T follicular helper cell (primary cell): ENCODE data around the gene ASPG.
"Not testable (repeated sequence)": the region's sequence is repeated elsewhere in the genome, so short reads cannot be mapped to it uniquely, and the experiment has no call there.

Experiments
- DNase-seq: peaks from one replicate; pipeline ENCODE4 v3.0.0-alpha.2; 2020; ENCODE audit warnings: low read depth

ASPG gene

DNA sequence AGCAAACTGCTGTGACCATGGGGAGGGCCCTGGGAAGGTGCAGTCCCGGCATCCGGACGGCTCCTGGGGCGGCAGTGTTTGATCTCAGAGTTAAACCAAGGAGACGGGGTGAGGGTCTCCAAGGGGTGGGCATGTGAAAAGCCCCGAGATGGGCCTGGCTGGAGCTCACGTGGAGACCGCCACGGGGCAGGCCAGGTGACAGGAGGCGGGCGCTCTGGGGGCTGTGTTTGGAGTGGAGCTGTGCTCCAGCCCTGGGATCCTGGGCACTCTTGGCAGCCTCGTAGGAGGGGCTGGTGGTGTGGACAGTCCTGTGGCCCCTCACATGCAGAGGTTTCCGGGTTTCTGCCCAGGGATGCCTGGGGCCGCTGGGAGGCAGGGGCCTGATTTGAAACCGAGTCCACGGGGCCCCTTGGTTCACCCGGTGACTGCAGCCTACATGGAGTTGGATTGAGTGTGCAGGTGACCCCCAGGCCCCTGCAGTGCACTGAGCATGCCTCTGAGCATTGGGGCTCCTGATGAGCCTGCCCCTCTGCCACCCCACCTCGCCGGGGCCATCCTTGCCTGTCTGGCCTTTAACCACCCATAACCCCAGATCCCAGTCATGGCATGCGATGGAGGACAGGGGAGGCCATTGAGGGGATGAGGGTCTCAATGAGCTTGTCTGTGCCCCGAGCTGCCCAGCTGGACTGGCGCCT lies 61.3 kb downstream of the ASPG start:
- no peak for DNase-seq

DNA sequence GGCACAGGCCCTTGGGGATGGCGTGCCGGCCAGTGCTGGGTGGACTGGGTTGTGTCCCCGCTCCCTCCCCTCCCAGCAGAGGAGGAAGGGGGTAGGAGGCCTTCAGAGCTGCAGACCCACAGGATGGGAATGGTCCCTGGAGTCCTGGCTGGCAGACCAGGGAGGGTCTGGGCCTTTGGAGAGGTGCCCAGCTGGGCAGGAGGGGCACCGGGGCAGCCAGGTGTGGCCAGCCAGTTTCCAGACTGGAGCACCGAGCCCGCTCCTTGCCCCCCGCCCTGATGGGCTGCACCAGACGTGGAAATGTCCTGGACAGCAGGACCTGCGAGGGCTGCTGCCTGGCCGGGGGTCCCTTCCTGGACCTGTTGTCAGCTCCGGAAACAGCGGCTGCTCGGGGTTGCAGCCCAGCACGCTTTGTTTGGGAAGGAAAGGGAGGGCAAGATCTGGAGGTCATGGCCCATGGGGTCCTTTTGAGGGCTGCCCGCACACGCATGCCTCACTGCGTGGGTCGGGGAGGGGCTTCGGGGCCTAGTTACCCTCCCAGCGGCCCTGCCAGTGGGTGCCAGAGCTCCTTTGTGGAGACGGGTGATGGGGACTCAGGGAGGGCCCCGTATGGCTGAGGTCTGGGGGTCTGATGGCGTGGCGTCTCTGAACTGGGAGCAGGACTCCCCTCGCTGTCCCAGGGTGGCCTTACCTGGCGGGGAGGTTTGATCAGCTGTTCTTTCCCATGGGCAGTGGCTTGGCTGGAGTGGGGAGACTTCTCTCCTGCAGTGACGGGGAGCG lies 62.0 kb downstream of the ASPG start:
- no peak for DNase-seq

DNA sequence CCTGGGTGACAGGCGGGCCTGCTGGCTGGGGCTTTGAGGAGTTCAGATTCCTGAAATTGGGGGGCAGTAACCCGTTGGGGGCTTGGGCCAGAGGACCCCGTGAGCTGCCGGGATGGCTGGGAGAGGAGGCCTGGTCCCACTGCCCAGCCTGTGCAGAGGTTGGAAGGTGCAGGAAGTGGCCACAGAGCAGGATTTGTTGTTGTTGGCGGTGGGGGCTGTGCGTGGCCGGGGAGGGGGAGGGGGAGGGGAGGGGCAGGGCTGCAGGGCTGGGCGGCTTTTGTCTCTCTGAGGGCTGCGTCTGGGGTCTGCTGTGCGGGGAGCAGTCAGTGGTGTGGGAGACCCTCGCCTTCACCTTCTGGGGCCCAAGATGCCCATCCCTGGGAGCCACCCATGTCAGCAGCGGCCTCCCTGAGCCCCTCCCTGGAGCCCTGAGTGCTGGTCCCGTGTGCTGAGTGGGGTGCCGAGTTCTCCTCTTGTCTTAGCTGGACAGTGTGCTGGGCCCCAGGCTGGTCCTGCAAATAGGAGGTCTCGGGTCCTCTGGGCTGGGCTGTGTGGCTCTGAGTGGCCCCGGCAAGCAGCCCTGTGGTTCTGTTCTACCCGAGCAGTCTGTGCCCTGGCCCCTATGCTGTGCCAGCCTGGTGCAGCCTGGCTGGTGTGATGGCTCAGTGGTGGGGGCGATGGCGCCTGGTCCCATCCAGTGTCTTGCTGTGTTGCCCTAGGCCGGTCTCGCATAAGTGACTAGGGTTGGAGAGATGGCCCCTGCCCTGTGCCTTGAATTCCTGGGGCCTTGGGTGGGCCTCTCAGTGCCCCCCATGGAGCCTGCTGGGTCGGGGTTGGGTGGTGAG lies 63.2 kb downstream of the ASPG start:
- no peak for DNase-seq

DNA sequence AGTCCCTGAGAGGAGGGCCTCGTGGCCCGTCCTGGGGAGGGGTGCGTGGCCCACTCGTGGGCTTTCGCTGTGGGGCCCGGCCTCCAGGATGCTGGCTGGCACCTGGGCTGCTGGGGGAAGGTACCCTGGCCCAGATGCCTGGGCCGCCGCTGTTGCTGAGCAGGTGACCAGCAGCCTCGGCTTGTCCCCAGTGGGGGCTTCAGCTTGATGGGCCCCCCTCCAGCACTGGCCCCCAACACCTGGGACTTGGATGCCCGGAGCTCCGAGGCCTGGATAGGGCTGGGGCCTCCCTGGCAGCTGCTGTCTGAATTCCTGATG lies 63.7 kb downstream of the ASPG start:
- no peak for DNase-seq

DNA sequence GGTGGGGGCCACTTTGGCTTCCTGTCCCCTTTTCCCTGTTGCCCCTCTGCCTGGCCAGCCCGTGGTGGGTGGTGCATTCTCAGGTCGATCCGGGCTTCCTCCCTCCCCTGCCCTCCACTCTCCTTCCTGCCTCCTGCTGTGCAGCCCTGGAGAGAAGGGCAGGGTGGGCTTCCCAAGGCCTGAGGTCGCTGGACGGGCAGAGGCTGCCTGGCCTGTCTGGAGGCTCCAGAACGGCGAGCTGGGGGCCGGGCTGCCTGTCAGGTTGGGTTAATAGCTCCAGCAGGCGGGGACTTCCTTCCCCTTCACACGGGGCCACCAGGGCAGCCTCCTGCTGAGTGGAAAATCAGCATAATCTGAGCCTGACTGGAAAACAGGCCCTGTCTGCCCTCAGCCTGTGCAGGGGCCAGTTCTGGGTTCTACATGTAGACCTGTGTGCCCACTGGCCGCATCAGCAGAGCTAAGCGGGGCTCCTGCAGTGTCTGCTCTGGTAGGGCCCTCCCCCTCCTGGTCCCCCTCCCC lies 64.2 kb downstream of the ASPG start:
- no peak for DNase-seq

DNA sequence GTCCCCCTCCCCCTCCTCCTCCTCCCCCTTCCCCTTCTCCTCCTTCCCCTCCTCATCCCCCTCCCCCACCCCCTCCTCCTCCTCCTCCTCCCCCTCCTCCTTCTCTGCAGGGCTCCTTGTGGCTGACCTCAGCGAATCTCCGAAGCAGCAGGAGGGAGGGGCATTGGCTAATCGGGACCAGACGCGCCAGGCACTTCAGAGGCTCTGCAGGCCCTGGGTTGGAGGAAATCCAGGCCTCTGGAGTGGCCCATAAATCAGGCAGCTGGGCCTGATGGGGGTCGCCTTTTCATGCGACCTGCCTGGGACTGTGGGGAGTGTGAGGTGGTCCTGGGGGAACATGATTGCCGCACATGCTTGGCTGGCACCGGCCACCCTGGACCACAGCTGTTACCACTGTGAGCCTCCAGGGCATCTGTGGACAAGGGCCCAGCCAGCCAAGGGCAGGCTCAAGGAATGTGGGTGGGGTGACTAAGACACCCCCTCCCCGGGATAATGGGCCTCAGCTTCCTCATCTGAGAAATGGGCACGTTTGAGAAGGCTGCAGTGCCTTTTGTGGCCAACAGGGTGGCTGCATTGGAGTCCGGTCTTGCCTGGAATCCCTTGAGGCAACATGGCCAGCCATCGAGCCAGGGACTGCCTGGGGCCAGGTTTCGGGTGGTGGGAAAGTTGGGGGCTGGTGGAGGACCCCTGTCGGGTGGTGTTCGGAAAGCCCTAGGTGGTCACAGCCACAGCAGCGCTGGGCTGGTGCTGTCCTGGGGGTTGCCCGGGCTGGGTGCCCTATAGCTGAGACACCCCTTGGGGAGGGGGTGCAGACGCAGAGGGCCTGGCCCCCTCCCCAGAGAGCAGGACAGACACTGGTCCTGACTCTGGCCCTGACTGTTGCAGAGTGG lies 64.9 kb downstream of the ASPG start:
- DNase-seq = no peak

DNA sequence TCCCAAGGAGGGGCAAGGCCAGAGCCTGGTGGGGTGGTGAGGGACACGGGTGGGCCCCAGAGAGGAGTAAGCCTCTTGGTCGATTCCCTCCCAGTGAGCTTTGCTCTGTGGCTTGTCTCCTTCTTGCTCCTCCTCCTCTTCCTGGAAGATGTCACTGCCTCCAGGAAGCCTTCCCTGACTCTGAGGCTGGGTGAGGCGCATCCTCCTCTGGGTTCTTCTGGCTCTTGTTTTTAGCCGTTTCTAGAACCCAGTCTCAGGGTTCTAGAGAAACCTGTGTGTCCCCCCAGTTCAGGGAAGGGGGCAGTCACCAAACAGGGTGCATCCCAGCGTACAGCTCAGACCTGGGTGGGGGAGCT lies 65.5 kb downstream of the ASPG start:
- DNase-seq = no peak

DNA sequence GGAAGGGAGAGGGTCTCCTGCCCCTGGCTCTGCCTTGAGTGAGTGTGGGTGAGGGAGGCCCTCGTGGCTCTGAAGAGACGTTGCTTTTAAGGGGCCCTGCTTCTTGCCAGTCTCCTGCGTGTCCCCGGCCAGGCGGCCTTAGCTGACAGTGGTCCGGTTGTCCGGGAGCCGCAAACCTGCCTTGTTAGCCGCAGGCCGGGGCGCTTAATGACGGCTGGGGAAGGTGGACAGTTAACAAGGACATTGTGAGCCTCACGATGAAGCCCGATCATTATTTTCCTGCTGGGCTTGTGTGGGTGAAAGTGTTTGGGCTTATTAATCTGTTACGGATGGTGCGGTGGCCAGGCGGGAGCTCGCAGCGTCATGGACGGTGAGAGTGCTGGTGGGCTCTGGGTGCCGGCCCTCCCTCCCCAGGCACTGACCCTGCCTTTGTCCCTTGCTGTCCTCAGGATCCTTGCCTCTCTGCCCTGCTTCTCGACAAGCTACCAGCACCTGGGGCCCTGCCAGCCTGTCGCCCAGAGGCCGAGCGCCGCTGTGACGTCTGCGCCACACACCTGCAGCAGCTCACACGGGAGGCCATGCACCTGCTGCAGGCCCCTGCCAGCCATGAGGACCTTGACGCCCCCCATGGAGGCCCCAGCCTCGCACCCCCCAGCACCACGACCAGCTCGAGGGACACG lies 66.2 kb downstream of the ASPG start:
- no peak for DNase-seq

DNA sequence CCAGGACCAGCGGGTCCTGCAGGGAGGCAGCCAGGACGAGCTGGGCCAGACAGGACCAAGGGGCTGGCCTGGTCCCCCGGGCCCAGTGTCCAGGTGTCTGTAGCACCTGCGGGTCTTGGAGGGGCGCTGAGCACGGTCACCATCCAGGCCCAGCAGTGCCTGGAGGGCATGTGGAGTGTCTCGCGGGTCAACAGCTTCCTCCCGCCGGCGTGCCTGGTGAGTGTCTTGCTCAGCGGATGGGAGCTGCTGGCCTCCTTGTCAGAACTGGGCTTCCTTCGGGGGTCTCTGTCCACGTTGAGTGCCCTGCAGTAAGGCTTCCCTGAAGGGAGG lies 66.7 kb downstream of the ASPG start:
- DNase-seq = no peak

DNA sequence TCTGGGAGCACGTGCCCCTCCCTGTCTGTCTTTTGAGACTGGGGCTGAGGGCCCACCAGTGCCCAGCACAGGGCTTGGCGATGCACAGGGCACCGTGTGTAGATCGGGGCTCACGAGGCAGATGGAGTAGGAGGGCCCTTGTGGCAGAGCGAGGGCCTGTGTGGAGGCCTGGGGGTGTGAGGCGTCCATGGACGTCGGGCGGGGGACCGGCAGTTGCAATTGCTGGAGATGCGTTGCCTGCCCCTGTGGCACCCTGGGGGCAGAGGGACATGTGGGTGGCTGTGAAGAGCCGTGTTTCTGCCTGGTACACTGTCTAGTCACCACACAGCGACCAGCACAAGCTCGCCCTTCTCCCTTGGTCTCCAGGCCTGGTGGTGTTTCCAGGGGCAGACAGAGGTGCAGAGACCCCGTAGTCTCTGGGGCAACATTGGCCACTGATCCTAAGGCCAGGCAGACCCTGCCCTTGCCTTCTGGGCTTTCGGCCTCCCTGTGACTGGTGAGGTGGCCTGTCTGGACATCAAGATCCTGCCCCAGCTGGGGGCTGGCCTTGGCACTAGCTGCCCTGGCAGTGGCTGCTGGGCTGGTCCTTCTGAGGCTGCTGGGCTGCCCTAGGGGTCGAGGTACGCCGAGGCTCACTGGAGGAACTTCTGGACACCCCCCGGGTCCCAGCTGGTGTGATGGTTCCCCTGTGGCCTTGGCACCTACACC lies 67.3 kb downstream of the ASPG start:
- DNase-seq = no peak

DNA sequence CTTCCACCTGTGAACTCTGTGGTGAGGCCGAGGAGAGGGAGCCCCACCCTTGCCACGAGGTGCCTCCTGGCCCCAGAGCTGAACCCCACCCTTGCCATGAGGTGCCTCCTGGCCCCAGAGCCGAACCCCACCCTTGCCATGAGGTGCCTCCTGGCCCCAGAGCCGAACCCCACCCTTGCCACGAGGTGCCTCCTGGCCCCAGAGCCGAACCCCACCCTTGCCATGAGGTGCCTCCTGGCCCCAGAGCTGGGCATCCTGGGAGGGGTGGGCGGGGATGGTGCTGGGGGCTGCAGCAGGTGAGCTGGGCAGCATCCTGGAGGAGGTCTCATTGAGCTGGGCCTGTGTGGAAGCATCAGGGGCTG lies 67.9 kb downstream of the ASPG start:
- not testable (repeated sequence) for DNase-seq

DNA sequence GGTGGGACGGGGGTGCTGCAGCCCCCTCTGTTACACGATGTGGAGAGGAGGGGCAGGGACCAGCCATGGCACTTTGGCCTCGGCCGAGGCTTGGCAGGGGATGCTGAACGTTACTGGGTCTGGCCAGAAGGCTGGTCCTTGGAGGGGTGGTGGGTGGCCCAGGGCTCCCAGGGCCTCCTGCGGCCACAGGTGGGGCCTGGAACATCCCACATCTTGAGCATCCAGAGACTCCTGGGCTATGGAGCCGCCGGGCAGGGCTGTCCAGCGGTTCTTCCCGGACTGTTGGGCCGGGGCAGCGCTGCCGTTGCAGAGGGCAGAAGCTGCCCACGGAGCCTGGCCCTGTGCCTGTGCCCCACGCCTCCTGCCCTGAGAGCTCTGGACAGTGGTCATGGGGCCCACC lies 68.7 kb downstream of the ASPG start:
- DNase-seq = no peak

DNA sequence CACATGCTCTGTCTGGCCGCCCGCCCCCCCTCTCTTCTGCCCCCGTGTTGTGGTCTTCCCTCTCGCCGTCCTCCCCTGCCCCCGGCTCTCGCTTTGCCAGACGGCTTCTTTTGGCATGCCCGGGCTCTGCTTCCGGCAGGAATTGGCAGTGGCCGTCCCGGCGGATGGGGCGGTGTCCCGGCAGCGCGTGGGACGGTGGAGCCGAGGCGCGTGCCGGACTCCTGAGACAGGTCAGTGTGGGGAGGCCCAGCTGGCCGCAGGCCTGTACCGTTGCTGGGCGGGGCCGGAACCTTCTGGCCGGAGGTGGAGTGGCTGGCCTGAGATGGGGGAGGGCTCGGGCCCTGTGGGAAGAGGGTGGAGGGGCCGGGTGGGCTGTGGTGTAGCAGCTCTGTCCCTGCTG lies 70.0 kb downstream of the ASPG start:
- no peak for DNase-seq

DNA sequence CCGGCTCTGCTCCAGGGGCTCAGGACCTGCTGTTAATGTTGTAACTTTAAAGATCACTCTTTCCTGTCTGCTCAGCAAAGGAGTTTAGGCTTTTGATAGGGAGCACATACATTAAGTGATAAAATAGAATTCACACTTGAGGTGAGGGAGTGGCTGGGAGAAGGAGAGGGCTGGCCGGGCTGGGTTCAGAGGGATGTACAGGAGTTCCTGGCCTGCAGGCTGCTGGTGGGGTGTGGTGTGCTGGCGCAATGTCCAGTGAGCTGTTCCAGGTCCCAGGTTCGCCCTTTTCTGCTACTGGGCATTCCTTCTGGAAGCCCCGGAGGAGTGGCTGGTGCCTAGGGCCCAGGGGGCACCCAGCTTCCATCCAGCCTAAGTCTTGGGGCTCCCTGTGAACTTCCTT lies 70.6 kb downstream of the ASPG start:
- DNase-seq = no peak

DNA sequence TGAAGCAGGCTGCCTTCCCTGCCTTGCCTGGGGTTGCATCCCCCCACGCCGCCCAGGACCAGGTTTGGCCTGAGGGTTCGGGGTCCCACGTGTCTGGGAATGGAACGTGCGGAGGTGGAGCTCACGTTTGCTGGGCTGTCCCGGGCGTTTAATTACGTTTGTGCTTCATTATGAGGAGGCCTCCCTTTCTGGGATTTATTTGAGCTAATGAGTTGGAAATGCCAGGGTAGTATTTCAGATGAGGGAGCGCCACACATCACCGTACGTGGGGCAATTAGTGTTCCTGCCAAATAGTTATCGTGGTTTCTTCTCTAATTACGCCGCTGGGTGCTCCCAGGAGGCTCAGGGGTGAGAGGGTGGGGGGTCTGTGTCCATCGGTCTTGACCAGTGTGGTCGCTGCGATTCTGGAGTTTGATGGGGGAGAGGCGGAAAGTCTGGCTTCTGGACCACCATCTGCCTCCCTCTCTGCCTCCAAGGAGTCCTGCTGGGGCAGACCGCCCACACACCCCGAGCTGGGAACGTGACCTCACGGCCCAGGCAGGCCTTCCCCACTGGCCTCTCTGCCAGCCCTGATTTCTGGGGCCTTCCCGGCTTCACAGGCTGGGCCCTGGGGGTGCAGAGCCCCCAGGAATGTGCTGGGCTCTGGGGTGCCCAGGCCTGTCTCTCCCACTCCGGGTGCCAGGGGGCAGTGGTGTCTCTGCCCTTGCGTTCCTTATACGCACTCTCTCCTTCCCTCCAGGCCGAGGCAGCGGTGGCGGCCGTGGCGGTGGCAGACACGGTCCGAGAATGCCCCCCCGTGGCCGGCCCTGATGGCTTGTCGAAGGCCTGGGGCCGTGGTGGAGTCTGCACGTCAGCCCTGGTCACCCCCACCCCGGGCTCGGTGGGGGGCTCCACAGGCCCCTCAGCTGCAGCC lies 71.8 kb downstream of the ASPG start:
- no peak for DNase-seq

DNA sequence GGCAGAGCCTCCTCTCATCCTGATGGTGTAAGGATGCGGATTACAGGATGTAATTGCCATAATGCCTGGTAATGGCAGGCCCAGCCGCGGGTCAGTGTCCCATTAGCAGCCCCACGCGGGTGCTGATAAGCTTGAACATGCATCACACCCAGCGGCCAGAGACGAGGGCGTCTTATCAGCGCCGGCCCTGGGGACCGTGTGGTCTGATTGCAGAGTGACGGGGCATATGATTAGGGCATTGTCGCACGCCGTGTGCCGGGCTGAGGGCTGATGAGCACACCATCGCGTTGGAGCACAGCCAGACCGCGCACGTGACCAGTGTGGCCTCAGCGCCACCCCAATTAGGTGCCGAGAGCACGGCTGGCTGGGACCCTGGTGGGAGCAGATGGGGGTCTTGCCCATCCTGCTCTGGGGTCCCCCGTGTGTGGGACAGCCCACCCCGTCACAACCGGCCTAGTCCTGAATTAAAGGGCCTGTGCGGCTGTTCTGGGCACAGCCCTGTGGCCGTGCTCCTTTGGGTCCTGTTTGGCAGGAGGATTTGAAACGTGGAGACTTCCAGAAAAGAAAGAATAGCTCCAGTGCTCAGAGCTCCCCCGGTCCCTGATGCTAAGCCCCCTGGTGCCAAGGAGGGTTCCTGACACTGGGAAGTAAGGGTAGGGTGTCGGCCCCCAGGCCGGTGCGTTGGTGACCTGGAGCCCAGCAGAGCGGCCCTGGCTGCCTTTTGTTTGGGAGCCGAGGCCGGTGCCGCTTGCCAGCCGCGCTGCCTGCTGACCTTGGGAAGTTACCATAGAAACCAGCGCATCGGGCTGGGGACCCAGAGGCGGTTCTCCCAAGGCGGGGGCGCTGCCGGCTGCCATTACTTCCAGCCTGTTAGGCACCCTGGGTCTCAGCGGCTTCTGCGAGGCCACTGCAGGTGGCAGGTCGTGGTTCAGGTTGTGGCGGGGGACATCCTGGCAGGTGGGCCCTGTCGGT lies 73.6 kb downstream of the ASPG start:
- DNase-seq = no peak

DNA sequence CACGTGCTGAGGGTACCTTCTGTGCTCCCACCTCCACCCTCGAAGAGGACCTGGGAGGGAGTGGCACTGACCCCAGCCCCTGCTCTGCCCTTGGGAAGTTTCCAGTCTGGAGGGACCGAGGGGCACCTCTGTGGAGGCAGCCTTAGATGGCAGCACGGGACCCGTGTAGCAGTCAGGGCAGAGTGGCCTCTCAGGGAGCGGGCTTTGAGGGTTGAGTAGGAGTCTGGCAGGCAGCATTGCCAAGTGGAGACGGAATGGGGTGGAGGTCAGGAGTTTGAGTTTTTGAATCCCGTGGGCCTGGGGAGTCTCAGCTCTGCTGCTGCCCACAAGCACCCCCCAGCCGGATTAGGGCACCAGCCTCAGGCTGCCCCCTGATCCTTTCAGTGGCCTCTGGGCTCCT lies 74.5 kb downstream of the ASPG start:
- DNase-seq = no peak

DNA sequence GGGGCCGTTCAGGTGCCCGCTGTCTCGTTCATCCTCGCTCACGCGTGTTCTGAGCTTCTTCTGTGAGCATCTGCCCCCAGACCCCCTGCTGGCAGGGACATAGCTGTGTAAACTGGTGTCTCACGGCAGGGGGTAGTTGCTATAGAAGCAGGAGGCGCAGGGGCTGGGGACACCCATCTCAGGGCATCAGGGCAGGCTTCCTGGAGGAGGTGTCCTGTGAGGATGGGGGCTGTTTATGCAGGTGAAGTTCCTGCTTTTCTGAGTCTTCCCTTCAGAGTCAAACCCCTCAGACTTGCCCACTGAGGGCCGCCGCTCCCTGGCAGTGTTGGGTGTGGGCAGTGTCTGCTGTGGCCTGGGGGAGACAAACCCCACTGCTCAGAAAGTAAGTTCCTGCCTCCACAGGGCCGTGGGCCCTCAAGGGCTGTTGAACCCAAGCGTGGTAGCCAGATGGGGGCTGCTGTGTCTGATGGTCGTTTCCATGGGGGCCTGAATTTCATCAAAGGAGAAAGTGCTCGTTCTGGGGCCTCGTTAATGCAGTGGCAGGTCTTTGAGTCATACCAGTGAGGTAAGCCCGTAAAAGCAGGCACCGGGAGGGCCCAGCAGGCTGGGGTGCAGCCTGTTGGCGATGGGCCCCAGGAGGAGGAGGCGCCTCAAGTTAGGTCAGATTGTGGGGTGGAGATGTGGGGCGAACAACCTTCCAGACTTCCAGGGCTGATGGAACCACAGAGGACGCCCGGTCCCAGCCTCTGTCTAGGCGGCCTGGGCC lies 76.3 kb downstream of the ASPG start:
- DNase-seq = no peak
